ENCODE results near the gene TBX10. TPM values are rescaled to one million over a fixed set of nuclear protein-coding genes. Genes with fewer than 3 reads are reported as not detected.
"Not testable (repeated sequence)": the region's sequence is repeated elsewhere in the genome, so short reads cannot be mapped to it uniquely, and the experiment has no call there.

Gene TBX10
- total and polyA plus RNA-seq, 2 of the 8 experiments (the other 6 are each of a cell fraction or from before 2014, with no cell fraction given), result 0.09 TPM; not detected in 1

- ChIA-PET CTCF (ENCODE audit: partially characterized antibody) (interaction anchor here (0.9 kb wide), 1 partner anchor 31 kb away, joined by 3 read pairs; no protein-coding TSS in a partner anchor), POLR2A (ENCODE audit: partially characterized antibody) (interaction anchor here (1.1 to 1.5 kb wide), 2 partner anchors 9 to 39 kb away, joined by 3 to 6 read pairs; partner anchors contain the start of gene GSTP1)
- not testable (repeated sequence) for H3K4ac ChIP-seq (replicated peaks; ENCODE audit: insufficient read length, low read depth, low read length); H3K9me3 ChIP-seq (ENCODE audit: insufficient read depth in 2 of 2, low read depth in 1 of 2, low read length in 1 of 2); FAIRE-seq; H4K91ac ChIP-seq (replicated peaks; ENCODE audit: insufficient read length, low read length); H2BK20ac ChIP-seq (ENCODE audit: low read length); H2BK120ac ChIP-seq (replicated peaks; ENCODE audit: low read depth, low read length); H3K56ac ChIP-seq (replicated peaks; ENCODE audit: insufficient read length, low read depth, low read length); H2BK15ac ChIP-seq (ENCODE audit: low read length); H2AFZ ChIP-seq (ENCODE audit: low read length); H3K23ac ChIP-seq (ENCODE audit: insufficient read length); DNase-seq (ENCODE audit: low read depth in 1 of 2, low spot score in 2 of 2); H3K27ac ChIP-seq (ENCODE audit: low read depth, low read length); H3K79me1 ChIP-seq (ENCODE audit: low read depth, low read length); H3K4me1 ChIP-seq (replicated peaks in 1 of 4; ENCODE audit: control insufficient read depth in 3 of 4, insufficient read depth in 4 of 4, low read length in 3 of 4); H3K79me2 ChIP-seq (ENCODE audit: control insufficient read depth in 1 of 2, insufficient read depth in 2 of 2, low read length in 2 of 2); H3K27me3 ChIP-seq (replicated peaks in 1 of 4; ENCODE audit: control insufficient read depth in 3 of 4, extremely low read depth in 1 of 4, insufficient read depth in 3 of 4, low read length in 3 of 4); H2BK12ac ChIP-seq (ENCODE audit: low read depth, low read length); H3K23me2 ChIP-seq (ENCODE audit: low read depth, low read length); H4K20me1 ChIP-seq (replicated peaks in 1 of 2; ENCODE audit: control insufficient read depth in 1 of 2, insufficient read depth in 2 of 2, low read length in 2 of 2); H4K8ac ChIP-seq (ENCODE audit: extremely low read depth, insufficient read depth, low read length); H3K18ac ChIP-seq (ENCODE audit: extremely low read depth, low read length); H4K5ac ChIP-seq (ENCODE audit: insufficient read length, low read depth, low read length); H3K9ac ChIP-seq (replicated peaks in 1 of 4; ENCODE audit: extremely low read depth in 1 of 4, low read depth in 3 of 4, low read length in 3 of 4); H2AK5ac ChIP-seq (ENCODE audit: low read depth, low read length); H3K14ac ChIP-seq (ENCODE audit: insufficient read length); H2BK5ac ChIP-seq (ENCODE audit: low read depth, low read length); H3K36me3 ChIP-seq (ENCODE audit: control insufficient read depth in 2 of 4, insufficient read depth in 4 of 4, low read length in 3 of 4); H3K4me2 ChIP-seq (ENCODE audit: insufficient read depth in 1 of 2, low read depth in 2 of 2, low read length in 2 of 2)
- 82% methylated on average over 6 of the region's 7 CpGs; no CpG with 5 or more reads in 1 of the 2 experiments for WGBS, 2 experiments (ENCODE audit: extremely low coverage in 1 of 2, insufficient coverage in 1 of 2, insufficient read length in 1 of 2, insufficient replicate concordance in 2 of 2, low coverage in 1 of 2, low lambda C conversion rate in 2 of 2, missing lambda C conversion rate in 1 of 2)
- peak; percentile 47 to 59 for TF ChIP-seq POLR2A (IDR thresholded peaks at IDR 0.05; ENCODE audit: control extremely low read depth in 1 of 2, low read depth in 2 of 2, low read length in 2 of 2)
- TF ChIP-seq POLR2AphosphoS5 (IDR thresholded peaks at IDR 0.05; ENCODE audit: low read depth, low read length), result peak; percentile 81
- H3K4me3 ChIP-seq (ENCODE audit: extremely low read depth in 1 of 4, insufficient read depth in 2 of 4, low read depth in 3 of 4, low read length in 4 of 4), result peak overlapping the region in 1 of 4 experiments; percentile 32; a peak in 1 of 8 replicates
Measured at GRCh38 chr11:67622905-67623304, 16.7 kb downstream of the TBX10 start.
